Trophoblast cell (in vitro differentiated cells and primary cell): ENCODE measurements around the gene RALGAPB.

Experiments
- DNase-seq, 2 donors: peaks; one replicate each; pipeline ENCODE4 v3.0.0-alpha.2; 2016
- H2AFZ ChIP-seq: 2 replicates; pipeline ENCODE4 v1.6.1; 2013; ENCODE audit warnings: low read length, moderate library complexity, mild to moderate bottlenecking; ENCODE audit not compliant: insufficient read depth, poor library complexity
- H2AK5ac ChIP-seq: 2 replicates; pipeline ENCODE4 v1.6.1; 2013; ENCODE audit warnings: mild to moderate bottlenecking, low read length
- H2BK120ac ChIP-seq: 2 replicates; pipeline ENCODE4 v1.6.1; 2013; ENCODE audit warnings: low read length, mild to moderate bottlenecking, moderate library complexity; ENCODE audit not compliant: insufficient read depth, poor library complexity
- H2BK12ac ChIP-seq: 2 replicates; pipeline ENCODE4 v1.6.1; 2013; ENCODE audit warnings: mild to moderate bottlenecking, low read length, moderate library complexity
- H2BK5ac ChIP-seq: 2 replicates; pipeline ENCODE4 v1.6.1; 2013; ENCODE audit warnings: low read length, low read depth, moderate library complexity, mild to moderate bottlenecking; ENCODE audit not compliant: poor library complexity
- H3K14ac ChIP-seq: 2 replicates; pipeline ENCODE4 v1.6.1; 2013; ENCODE audit warnings: mild to moderate bottlenecking, low read length
- H3K18ac ChIP-seq: 2 replicates; pipeline ENCODE4 v1.6.1; 2013; ENCODE audit warnings: mild to moderate bottlenecking, low read length
- H3K23ac ChIP-seq: 2 replicates; pipeline ENCODE4 v1.6.1; 2013; ENCODE audit warnings: low read length
- H3K27ac ChIP-seq: 2 replicates; pipeline ENCODE4 v1.5.1; 2013; ENCODE audit warnings: low read depth, mild to moderate bottlenecking, inconsistent platforms, low read length, moderate library complexity
- H3K27me3 ChIP-seq: 2 replicates; pipeline ENCODE4 v1.6.1; 2013; ENCODE audit warnings: inconsistent platforms, mild to moderate bottlenecking, low read length, moderate library complexity; ENCODE audit not compliant: insufficient read depth
- H3K36me3 ChIP-seq, 2 experiments: 1 replicate in 1 of 2; 2 replicates in 1 of 2; pipeline ENCODE4 v1.6.1; 2013; ENCODE audit warnings: low read length in 2 of 2, mild to moderate bottlenecking in 2 of 2, moderate library complexity in 1 of 2; ENCODE audit not compliant: insufficient read depth in 2 of 2, control insufficient read depth in 1 of 2
- H3K4ac ChIP-seq: 2 replicates; pipeline ENCODE4 v1.6.1; 2013; ENCODE audit warnings: low read depth, mild to moderate bottlenecking, low read length, moderate library complexity
- H3K4me1 ChIP-seq, 2 experiments: 1 replicate in 1 of 2; 2 replicates in 1 of 2; pipeline ENCODE4 v1.6.1; 2013; ENCODE audit warnings: low read length in 2 of 2, mild to moderate bottlenecking in 2 of 2, moderate library complexity in 1 of 2; ENCODE audit not compliant: insufficient read depth in 2 of 2, control insufficient read depth in 1 of 2
- H3K4me2 ChIP-seq: 2 replicates; pipeline ENCODE4 v1.6.1; 2013; ENCODE audit warnings: inconsistent platforms, mild to moderate bottlenecking, low read length, moderate library complexity
- H3K4me3 ChIP-seq: 2 replicates; pipeline ENCODE4 v1.5.1; 2013; ENCODE audit warnings: mild to moderate bottlenecking, low read depth, low read length, inconsistent platforms
- H3K79me1 ChIP-seq: one replicate; pipeline ENCODE4 v1.6.1; 2013; ENCODE audit warnings: low read length
- H3K79me2 ChIP-seq: 2 replicates; pipeline ENCODE4 v1.6.1; 2013; ENCODE audit warnings: low read length, mild to moderate bottlenecking; ENCODE audit not compliant: control insufficient read depth, insufficient read depth, poor library complexity
- H3K9ac ChIP-seq: 2 replicates; pipeline ENCODE4 v1.6.1; 2013; ENCODE audit warnings: mild to moderate bottlenecking, low read length
- H3K9me3 ChIP-seq: 2 replicates; pipeline ENCODE4 v1.6.1; 2013; ENCODE audit warnings: low read depth, mild to moderate bottlenecking, control low read depth, inconsistent platforms, low read length; ENCODE audit not compliant: insufficient read depth
- H4K12ac ChIP-seq: 2 replicates; pipeline ENCODE4 v1.6.1; 2013; ENCODE audit warnings: low read depth, mild to moderate bottlenecking, low read length, moderate library complexity
- H4K8ac ChIP-seq: 2 replicates; pipeline ENCODE4 v1.6.1; 2013; ENCODE audit warnings: low read depth, mild to moderate bottlenecking, low read length, moderate library complexity
- H4K91ac ChIP-seq: one replicate; pipeline ENCODE4 v1.6.1; 2013; ENCODE audit warnings: low read depth, mild to moderate bottlenecking, low read length, moderate library complexity
- WGBS: extraction: QIAGEN DNeasy Blood & Tissue Kit; methylation state at CpG from one replicate; pipeline ENCODE4 v1.1.7; 2013; ENCODE audit warnings: missing lambda C conversion rate; ENCODE audit not compliant: insufficient read length, insufficient coverage; ENCODE audit errors: extremely low coverage; 5-methylcytosine and 5-hydroxymethylcytosine counted together

The RALGAPB gene

GRCh38 chr20:38520261-38520660 is 47.6 kb downstream of the RALGAPB start:
- H3K79me1 ChIP-seq = no peaks in the 10 kb centered on the region
- no peaks in the 10 kb centered on the region for H3K9me3 ChIP-seq
- no peaks in the 10 kb centered on the region for H3K4me1 ChIP-seq
- no peak overlapping the region for H2BK120ac ChIP-seq
- H3K4ac ChIP-seq = no peak overlapping the region
- H3K9ac ChIP-seq = no peak overlapping the region
- no peak for DNase-seq
- no peak overlapping the region for H4K91ac ChIP-seq
- H2BK12ac ChIP-seq = no peak overlapping the region
- no peak overlapping the region for H4K8ac ChIP-seq
- no peak overlapping the region for H3K27ac ChIP-seq
- H3K4me3 ChIP-seq = no peak overlapping the region
- H4K12ac ChIP-seq = no peak overlapping the region
- no peak overlapping the region for H2AK5ac ChIP-seq
- no peak overlapping the region for H2BK5ac ChIP-seq
- no peak overlapping the region for H3K23ac ChIP-seq
- no peak overlapping the region for H3K4me2 ChIP-seq
- H3K79me2 ChIP-seq = no peaks in the 10 kb centered on the region
- no peak overlapping the region for H3K14ac ChIP-seq
- no peak overlapping the region for H2AFZ ChIP-seq
- H3K18ac ChIP-seq = no peak overlapping the region
- no peaks in the 10 kb centered on the region for H3K27me3 ChIP-seq
- peaks cover 3 to 17% of the 10 kb centered on the region in 2 experiments for H3K36me3 ChIP-seq

- no peak for DNase-seq
- Histone ChIP-seq H2BK12ac (no peak overlapping the region), H3K4ac (no peak overlapping the region), H3K4me2 (no peak overlapping the region), H3K36me3 (peaks cover 5 to 21% of the 10 kb centered on the region in 2 experiments), H2BK5ac (no peak overlapping the region), H2AFZ (no peak overlapping the region), H3K4me1 (no peaks in the 10 kb centered on the region), H3K14ac (no peak overlapping the region), H3K23ac (no peak overlapping the region), H3K9ac (no peak overlapping the region), H3K27me3 (no peaks in the 10 kb centered on the region), H3K79me1 (no peaks in the 10 kb centered on the region), H4K12ac (no peak overlapping the region), H2AK5ac (no peak overlapping the region), H3K27ac (no peak overlapping the region), H3K18ac (no peak overlapping the region), H3K79me2 (no peaks in the 10 kb centered on the region), H3K9me3 (no peaks in the 10 kb centered on the region), H4K8ac (no peak overlapping the region), H4K91ac (no peak overlapping the region), H2BK120ac (no peak overlapping the region), H3K4me3 (no peak overlapping the region)
- WGBS = no CpG with 5 or more reads among the region's 1 CpG
Measured at GRCh38 chr20:38523697-38524096, 51.1 kb downstream of the RALGAPB start.

GRCh38 chr20:38528167-38528566 is 55.5 kb downstream of the RALGAPB start:
- H3K14ac ChIP-seq = no peak overlapping the region
- H3K79me1 ChIP-seq = no peaks in the 10 kb centered on the region
- H3K4ac ChIP-seq = no peak overlapping the region
- no peak overlapping the region for H2BK5ac ChIP-seq
- no peaks in the 10 kb centered on the region for H3K79me2 ChIP-seq
- no CpG with 5 or more reads among the region's 3 CpGs for WGBS
- no peak overlapping the region for H3K18ac ChIP-seq
- H3K36me3 ChIP-seq = peaks cover 11 to 21% of the 10 kb centered on the region in 2 experiments
- H3K4me1 ChIP-seq = no peaks in the 10 kb centered on the region
- H2BK12ac ChIP-seq = no peak overlapping the region
- no peak overlapping the region for H3K23ac ChIP-seq
- H3K27me3 ChIP-seq = no peaks in the 10 kb centered on the region
- no peak overlapping the region for H2AFZ ChIP-seq
- H3K9me3 ChIP-seq = no peaks in the 10 kb centered on the region
- DNase-seq = no peak
- no peak overlapping the region for H3K4me2 ChIP-seq
- no peak overlapping the region for H4K12ac ChIP-seq
- no peak overlapping the region for H4K91ac ChIP-seq
- no peak overlapping the region for H2BK120ac ChIP-seq
- no peak overlapping the region for H3K27ac ChIP-seq
- H2AK5ac ChIP-seq = no peak overlapping the region
- H3K9ac ChIP-seq = no peak overlapping the region
- H4K8ac ChIP-seq = no peak overlapping the region
- H3K4me3 ChIP-seq = no peak overlapping the region

- Histone ChIP-seq H2BK5ac (no peak overlapping the region), H3K4me3 (no peak overlapping the region), H3K9ac (no peak overlapping the region), H3K27me3 (no peaks in the 10 kb centered on the region), H2BK120ac (no peak overlapping the region), H3K14ac (no peak overlapping the region), H3K36me3 (peaks cover 20 to 25% of the 10 kb centered on the region in 2 experiments), H3K23ac (no peak overlapping the region), H3K4me1 (no peaks in the 10 kb centered on the region), H2AK5ac (no peak overlapping the region), H4K91ac (no peak overlapping the region), H2AFZ (no peak overlapping the region), H3K4ac (no peak overlapping the region), H3K4me2 (no peak overlapping the region), H2BK12ac (no peak overlapping the region), H4K12ac (no peak overlapping the region), H3K79me2 (no peaks in the 10 kb centered on the region), H3K9me3 (no peaks in the 10 kb centered on the region), H3K27ac (no peak overlapping the region), H3K79me1 (no peaks in the 10 kb centered on the region), H4K8ac (no peak overlapping the region), H3K18ac (no peak overlapping the region)
- WGBS = no CpG with 5 or more reads among the region's 1 CpG
- no peak for DNase-seq
Measured at GRCh38 chr20:38531021-38531420, 58.4 kb downstream of the RALGAPB start.
